Activated CD4-positive, CD25-positive, alpha-beta regulatory T cell treated with anti-CD3 and anti-CD28 coated beads, Interleukin-2, amount 50 U/mL, for 72 hours (primary cell): ENCODE data around the gene C5orf47.
"Not testable (repeated sequence)": the region's sequence is repeated elsewhere in the genome, so short reads cannot be mapped to it uniquely, and the experiment has no call there.

Experiments used
- DNase-seq: peaks from one replicate; pipeline ENCODE4 v3.0.0; 2021

The C5orf47 gene

DNA sequence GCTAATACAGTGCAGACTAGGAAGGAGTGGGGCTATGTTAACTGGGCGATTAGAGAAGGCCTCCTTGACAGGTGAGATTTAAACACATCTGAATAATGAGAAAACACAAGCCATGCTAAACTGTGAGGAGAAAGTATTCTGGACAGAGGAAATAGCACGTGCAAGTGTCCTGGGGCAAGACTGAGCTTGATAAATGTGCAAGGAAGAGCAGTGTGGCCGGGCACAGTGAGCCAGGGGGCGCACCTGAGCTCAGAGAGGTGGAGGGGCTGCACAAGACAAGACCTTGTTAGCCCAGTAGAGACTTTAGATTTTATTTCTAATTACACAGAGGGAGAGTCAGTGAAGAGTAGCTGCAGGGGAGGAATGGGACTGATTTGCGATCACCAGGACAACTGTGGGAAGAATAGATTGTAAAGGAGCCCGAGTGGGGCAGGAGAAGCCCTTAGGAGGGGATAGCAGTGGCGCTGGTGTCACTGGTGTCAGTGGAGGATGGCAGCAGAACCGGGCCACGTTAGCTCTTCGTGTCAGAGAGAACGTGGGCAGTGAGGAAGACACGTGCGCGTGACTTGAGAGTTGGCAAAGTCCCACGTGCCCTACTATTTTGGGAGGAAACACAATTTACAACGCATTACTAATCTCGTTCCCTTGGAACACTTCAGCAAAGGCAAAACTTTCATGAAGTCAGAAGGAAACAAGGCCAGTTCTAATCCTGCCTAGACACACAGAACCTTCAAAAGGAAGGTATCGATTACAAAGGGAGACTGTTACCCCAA, 17.9 kb upstream of the C5orf47 start:
- DNase-seq = no peak

- DNase-seq = no peak
Observed at GRCh38 chr5:173971681-173972345, 17.2 kb upstream of the C5orf47 start.

GRCh38 chr5:173972607-173972924, 16.4 kb upstream of the C5orf47 start:
- no peak for DNase-seq

- peak; percentile 70 for DNase-seq
Observed at GRCh38 chr5:173972925-173973615, 15.9 kb upstream of the C5orf47 start.

DNA sequence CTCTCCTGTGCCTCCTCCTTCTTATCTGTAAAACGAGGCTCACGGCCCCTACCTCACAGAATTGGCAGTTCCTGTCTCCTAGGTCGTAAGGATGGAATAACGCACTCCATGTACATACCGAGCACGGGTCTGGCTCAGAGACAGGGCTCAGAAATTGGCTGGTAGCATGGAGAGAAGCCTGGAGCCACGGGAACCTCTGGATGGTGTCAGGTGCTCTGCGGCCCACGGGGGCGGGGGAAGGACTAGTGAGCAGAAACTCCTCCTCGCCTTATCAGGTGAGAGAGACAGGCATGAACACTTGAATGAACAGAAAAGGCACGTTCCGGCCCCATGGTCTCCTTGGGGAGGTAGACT, 15.4 kb upstream of the C5orf47 start:
- DNase-seq = no peak

- no peak for DNase-seq
Observed at GRCh38 chr5:173974688-173975239, 14.2 kb upstream of the C5orf47 start.

DNA sequence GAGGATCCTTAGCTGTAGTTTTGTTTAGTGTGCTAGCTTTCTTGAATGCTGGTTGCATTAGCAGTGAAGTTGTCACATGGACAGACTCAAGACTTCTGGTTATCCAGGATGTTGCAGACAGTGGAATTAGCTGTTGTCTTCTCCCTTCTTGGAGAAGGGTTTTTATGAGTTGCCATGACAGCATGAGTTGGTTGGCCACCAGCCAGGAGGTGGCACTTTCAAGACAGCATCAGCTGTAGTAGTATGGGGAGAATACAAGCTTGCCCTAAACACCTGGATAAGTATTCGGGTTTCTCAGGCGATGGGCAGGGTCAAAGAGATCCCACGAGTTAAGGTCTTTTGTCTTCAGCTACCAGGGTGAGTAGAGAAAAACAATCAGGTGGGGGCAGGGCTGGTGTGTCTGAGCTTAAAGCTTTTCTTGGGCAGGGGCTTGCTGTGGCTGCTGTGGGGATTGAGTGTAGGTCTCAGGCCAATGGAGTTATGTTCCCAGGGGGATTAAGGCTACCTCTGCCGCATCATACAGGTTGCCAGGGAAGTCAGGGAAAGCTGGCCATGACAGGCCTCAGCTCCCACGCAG, 7.7 kb upstream of the C5orf47 start:
- no peak for DNase-seq

DNA sequence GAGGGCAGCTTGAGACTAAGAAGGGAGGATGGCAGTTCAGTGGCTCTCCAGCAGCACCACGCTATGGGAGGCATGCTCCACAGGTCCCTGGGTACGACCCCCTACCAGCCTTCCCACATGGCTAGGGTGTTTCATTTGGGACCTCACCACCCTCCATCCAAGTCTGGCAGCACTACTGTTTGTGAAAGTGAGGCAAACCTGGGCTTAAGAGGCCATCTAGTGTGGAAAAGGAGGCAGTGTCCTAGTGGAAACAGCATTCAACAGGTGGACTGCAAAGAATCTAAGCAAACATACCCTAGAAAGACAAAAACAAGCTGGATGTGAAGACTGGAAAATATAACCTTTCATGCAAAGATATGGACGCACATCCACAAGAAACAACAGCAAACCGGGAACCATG, 4.8 kb upstream of the C5orf47 start:
- no peak for DNase-seq

DNA sequence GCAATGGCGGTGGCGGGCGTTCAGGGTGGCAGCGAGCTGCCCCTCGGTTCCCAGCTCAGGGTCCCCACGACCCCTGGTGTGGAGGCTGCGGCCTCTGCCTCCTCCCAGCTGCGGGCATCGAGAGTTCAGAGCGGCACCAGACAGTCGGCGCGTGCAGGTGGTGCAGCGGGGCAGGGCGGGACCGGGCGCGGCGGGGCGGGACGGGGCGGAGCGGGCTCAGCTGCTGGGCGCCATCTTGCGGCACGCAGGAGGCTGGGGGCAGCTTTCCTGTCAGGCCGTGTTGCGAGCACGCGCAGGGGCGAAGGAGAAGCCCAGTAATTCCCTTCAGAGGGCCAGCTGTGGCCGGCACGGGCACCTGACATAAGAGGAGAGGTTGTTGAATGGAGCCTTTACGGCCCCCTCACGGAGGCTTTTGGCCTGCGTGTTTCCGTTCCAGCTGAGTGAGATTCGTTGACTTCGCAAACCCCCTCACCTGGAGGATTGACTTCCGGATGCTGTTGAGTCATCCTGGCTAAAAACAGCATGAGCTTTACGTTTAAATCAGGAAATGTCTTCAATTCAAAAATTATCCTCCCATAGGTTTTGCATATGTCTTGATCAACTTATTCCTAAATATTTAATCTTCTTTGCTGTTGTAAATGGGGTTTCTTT, 587 bp downstream of the C5orf47 start:
- DNase-seq = no peak

DNA sequence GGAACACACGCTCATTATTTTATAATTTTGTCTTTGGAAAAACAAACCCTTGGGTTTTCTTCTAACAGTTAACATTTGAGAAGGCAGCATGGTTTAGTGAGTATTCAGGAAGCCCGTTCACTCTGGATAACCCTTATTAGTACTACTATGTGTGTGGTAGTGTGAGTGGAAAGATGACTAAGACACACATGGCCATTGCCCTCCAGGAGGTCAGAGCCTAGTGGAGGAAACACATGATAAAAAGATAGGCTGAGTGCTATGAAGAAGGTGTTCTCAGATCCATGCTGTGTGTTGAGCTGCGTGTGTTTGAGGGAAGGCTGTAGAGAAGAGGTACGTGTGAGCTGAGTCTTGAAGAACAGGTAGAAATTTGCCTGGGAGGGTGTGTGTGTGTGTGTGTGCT, 8.4 kb downstream of the C5orf47 start:
- DNase-seq = no peak

- no peak for DNase-seq
Observed at GRCh38 chr5:173998531-173998930, 9.6 kb downstream of the C5orf47 start.

- DNase-seq = no peak
Observed at GRCh38 chr5:174000076-174000475, 11.1 kb downstream of the C5orf47 start.

DNA sequence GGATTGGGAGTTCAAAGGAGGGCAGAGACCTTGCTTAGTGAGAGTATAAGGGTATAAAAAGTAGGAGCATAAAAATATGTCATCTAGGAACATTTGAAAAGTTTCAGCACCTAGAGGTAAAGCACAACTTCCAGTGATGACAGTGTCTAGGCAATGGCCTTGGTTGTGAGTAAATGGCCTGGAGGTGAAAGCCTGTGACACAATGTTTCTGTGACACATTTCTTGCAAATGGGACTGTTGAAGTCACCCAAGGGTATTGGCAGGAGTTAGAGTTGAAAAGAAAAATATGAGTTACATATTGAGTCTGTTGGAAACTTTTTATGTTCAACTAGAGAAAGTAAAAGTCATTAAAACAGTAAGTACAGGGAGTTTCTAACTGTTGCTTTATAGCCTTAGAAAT, 14.8 kb downstream of the C5orf47 start:
- DNase-seq = no peak

DNA sequence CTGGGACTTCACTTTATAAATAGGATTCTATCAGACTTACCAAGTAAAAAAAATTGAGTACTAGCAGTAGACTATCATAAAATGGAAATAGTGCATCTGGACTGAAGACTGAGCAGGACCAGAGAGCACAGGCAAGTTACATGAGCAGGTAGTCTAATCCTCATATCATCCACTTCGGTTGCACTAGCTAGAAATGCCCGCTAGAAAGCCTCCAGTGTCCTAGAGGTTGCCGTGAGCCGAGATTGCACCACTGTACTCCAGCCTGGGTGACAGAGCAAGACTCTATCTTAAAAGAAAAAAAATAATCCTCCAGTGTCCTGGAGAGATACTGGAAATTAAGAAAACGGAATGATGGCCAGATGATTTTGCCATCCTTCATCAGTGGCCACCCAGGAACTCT, 20.0 kb downstream of the C5orf47 start:
- no peak for DNase-seq

- no peak for DNase-seq
Observed at GRCh38 chr5:174010365-174010764, 21.4 kb downstream of the C5orf47 start.

- DNase-seq = no peak
Observed at GRCh38 chr5:174011441-174011840, 22.5 kb downstream of the C5orf47 start.

- not testable (repeated sequence) for DNase-seq
Observed at GRCh38 chr5:174020069-174020927, 31.3 kb downstream of the C5orf47 start.

DNA sequence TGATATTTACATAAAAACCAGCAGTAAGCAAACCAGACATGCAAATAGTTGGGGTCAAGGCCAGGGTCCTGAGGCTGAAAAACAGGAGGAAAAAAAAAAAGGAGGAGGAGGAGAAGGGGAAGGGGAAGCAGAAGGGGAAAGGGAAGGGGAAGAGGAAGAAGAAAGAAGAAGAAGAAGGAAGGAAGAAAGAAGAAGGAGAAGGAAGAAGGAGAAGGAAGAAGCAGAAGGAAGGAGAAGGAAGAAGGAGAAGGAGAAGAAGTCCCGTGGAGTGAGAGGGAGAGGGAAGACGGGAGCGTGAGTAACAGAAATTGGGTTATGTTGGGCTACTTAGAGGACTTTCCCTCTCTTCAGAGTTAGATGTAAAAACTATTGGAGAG, 31.9 kb downstream of the C5orf47 start:
- DNase-seq = no peak

- no peak for DNase-seq
Observed at GRCh38 chr5:174022384-174023095, 33.6 kb downstream of the C5orf47 start.

- no peak for DNase-seq
Observed at GRCh38 chr5:174030286-174030685, 41.3 kb downstream of the C5orf47 start.

DNA sequence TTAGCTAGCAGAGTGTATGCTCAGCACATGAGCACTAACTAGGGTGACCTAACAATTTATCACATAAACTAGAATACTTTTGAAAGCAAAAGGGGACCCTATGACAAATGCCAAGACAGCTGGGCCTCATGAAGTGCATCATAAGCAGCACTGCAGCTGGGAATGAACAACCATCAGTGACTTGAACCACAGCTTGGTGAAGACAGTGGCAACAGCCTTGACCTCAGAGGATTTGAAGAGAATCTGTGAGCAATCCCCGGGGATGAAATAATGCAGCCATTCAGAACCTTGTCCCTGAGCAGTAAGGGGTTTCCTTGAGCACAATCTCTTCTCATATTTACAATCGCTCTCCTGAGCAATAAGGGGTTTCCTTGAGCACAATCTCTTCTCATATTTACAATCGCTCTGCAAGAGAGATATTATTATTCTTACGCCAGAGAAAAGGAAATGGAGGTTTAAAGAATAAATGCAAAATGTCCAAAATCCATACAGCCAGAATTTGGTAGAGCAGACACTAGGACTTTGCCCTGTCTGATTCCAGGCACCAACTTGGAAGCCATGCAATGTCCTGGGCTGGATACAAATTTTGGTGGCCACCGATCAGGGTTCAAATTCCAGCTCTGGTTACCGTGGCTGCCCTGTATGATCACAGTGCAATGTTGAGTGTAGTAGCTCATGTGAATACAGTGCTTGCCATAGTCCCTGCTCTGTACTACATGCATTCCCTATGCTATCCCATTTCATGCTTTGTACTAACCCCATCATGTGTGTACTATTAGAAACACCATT, 55.7 kb downstream of the C5orf47 start:
- DNase-seq = no peak
